Upper lobe of right lung (tissue), 1 donor: ENCODE measurements around the gene PAK1IP1. TPM values are rescaled to one million over a fixed set of nuclear protein-coding genes. Genes with fewer than 3 reads are reported as not detected.

ENCODE experiments used
- ATAC-seq: fragments of 200-7000 bp; cut with Tn5 transposase; one replicate; pipeline ENCODE4 v1.9.1; 2020; ENCODE audit warnings: mild to moderate bottlenecking, moderate library complexity
- DNase-seq: peaks from one replicate; pipeline ENCODE4 v3.0.0-alpha.2; 2020
- H3K27ac ChIP-seq: fragments of 200-600 bp; one replicate; pipeline ENCODE4 v1.8.0; 2022
- H3K27me3 ChIP-seq: fragments of 200-600 bp; one replicate; pipeline ENCODE4 v1.8.0; 2022; ENCODE audit warnings: mild to moderate bottlenecking
- H3K36me3 ChIP-seq: fragments of 200-600 bp; one replicate; pipeline ENCODE4 v1.8.0; 2022
- H3K4me1 ChIP-seq: fragments of 200-600 bp; one replicate; pipeline ENCODE4 v1.8.0; 2022
- H3K4me3 ChIP-seq: fragments of 200-600 bp; one replicate; pipeline ENCODE4 v1.8.0; 2022; ENCODE audit warnings: mild to moderate bottlenecking
- H3K9me3 ChIP-seq: fragments of 200-600 bp; one replicate; pipeline ENCODE4 v1.8.0; 2022
- intact Hi-C: fragments of 100-400 bp; cut with DNase I; formaldehyde crosslinking; loops from one replicate; pipeline ENCODE4 v1.11.0; 2022
- total RNA-seq: library from RNA; stranded (reverse); fragmentation: NEBNext Ultra II Directional; extraction: Animal tissue kit (Norgen Biotek cat#: 25700); gene quantifications from one replicate; pipeline ENCODE4 v1.2.1, GENCODE V29; 2021
- TF ChIP-seq, protein P1 (sequence below): fragments of 200-600 bp; IDR thresholded peaks from one replicate; pipeline ENCODE4 v1.8.0; 2022; ENCODE audit warnings: antibody characterized with exemption
- donor health status: DM: no; HTN: yes; CAD: no; lungs with severe emphysema.

PAK1IP1 gene
- total RNA-seq, 1 donor from 2014 or later, result 11.6 TPM

DNA sequence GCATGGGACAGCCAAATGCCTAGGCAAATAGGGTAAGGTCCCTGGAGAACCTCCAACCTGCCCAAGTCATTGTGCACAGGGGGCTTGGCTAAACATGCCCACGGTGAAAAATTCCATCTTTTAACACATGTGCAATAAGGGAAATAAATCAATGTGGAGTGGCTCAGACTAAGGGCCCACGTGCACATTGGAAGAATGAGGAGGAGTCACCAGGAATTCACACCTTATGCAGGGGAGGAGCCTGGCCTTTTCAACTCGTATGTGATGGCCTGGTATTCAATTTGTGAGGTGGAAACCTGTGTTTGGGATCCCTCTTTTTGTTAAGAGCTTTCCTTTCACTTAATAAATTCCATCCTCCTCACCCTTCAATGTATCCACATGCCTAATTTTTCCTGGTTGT is 13.0 kb upstream of the PAK1IP1 start:
- H3K27ac ChIP-seq, result no peak overlapping the region
- no peaks in the 10 kb centered on the region for H3K4me1 ChIP-seq
- H3K27me3 ChIP-seq, result no peaks in the 10 kb centered on the region
- TF ChIP-seq, protein P1, sequence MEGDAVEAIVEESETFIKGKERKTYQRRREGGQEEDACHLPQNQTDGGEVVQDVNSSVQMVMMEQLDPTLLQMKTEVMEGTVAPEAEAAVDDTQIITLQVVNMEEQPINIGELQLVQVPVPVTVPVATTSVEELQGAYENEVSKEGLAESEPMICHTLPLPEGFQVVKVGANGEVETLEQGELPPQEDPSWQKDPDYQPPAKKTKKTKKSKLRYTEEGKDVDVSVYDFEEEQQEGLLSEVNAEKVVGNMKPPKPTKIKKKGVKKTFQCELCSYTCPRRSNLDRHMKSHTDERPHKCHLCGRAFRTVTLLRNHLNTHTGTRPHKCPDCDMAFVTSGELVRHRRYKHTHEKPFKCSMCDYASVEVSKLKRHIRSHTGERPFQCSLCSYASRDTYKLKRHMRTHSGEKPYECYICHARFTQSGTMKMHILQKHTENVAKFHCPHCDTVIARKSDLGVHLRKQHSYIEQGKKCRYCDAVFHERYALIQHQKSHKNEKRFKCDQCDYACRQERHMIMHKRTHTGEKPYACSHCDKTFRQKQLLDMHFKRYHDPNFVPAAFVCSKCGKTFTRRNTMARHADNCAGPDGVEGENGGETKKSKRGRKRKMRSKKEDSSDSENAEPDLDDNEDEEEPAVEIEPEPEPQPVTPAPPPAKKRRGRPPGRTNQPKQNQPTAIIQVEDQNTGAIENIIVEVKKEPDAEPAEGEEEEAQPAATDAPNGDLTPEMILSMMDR, result no peak
- no peaks in the 10 kb centered on the region for H3K9me3 ChIP-seq
- intact Hi-C loops, result no loop called here
- H3K4me3 ChIP-seq, result no peak overlapping the region
- H3K36me3 ChIP-seq, result no peaks in the 10 kb centered on the region
- DNase-seq, result no peak
- no peak for ATAC-seq

DNA sequence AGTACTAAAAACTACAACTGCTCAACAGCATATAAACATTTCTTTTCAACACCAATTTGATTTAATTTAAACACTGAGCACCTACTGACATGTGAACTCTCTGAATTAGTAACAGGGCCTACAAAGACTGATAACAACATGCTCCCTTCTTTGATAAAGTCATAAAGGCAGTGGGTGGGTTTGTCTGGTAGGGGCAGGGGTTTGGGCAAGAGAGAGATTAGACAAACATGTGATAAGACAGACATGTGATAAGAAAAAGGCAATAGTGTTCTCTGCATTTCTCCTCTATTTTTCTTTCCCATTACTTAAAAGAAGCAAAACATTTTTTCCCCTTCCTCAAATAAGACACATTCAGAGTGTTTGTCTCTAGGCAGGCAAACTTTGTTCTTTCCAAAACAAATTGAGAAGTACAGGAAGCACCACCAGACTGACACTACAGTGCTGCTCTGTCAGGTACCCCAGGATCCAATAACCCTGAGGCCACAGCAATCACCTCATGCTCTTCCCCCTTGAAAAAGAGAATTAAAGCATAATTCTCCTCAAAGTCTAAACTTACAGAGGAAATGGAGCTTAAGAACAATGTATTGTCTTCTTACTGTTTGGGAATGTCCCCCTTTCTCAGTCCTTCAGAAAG is 12.3 kb upstream of the PAK1IP1 start:
- H3K4me1 ChIP-seq, result no peaks in the 10 kb centered on the region
- H3K27ac ChIP-seq, result no peak overlapping the region
- H3K27me3 ChIP-seq, result no peaks in the 10 kb centered on the region
- TF ChIP-seq, protein P1, result no peak
- H3K36me3 ChIP-seq, result no peaks in the 10 kb centered on the region
- no peak for DNase-seq
- no peaks in the 10 kb centered on the region for H3K9me3 ChIP-seq
- no peak overlapping the region for H3K4me3 ChIP-seq
- intact Hi-C loops, result no loop called here
- ATAC-seq, result no peak

GRCh38 chr6:10684618-10685017 is 10.2 kb upstream of the PAK1IP1 start:
- ATAC-seq, result no peak
- intact Hi-C loops, result no loop called here

GRCh38 chr6:10685092-10685915 is 9.5 kb upstream of the PAK1IP1 start:
- Histone ChIP-seq H3K4me3 (no peak overlapping the region), H3K27ac (no peak overlapping the region), H3K36me3 (no peaks in the 10 kb centered on the region), H3K27me3 (no peaks in the 10 kb centered on the region), H3K4me1 (no peaks in the 10 kb centered on the region), H3K9me3 (no peaks in the 10 kb centered on the region)
- ATAC-seq (no peak), DNase-seq (no peak)
- intact Hi-C loops, result no loop called here
- TF ChIP-seq, protein P1, result no peak

More at GRCh38 chr6:10684618-10685017, 10.2 kb upstream of the PAK1IP1 start:
- H3K4me1 ChIP-seq, result no peaks in the 10 kb centered on the region
- no peak for DNase-seq
- H3K27me3 ChIP-seq, result no peaks in the 10 kb centered on the region
- no peak overlapping the region for H3K27ac ChIP-seq
- H3K36me3 ChIP-seq, result no peaks in the 10 kb centered on the region
- no peak overlapping the region for H3K4me3 ChIP-seq
- TF ChIP-seq, protein P1, result no peak
- H3K9me3 ChIP-seq, result no peaks in the 10 kb centered on the region

DNA sequence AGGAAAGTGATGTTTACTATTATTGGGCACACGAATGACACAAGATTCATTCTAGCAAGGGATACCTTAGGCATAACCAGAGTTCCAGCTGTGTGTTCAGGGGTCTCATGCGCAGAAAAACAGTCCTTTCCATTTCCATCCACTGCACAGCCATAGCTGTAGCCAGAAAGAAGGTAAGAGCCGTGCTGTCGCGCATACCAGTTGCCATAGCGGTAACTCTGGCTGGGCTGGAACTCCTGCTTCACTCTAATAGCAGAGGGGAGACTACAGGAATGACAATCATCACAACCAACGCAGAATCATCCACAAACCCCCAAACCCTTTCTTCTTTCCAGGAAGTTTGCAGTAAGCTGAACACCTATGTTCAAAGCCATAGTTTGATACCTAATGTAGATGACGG is 7.9 kb upstream of the PAK1IP1 start:
- TF ChIP-seq, protein P1, result no peak
- intact Hi-C loops, result no loop called here
- no peak for ATAC-seq

More for the DNA sequence above, 7.9 kb upstream of the PAK1IP1 start:
- no peak overlapping the region for H3K27ac ChIP-seq
- no peaks in the 10 kb centered on the region for H3K4me1 ChIP-seq
- H3K4me3 ChIP-seq, result no peak overlapping the region
- H3K9me3 ChIP-seq, result no peaks in the 10 kb centered on the region
- no peaks in the 10 kb centered on the region for H3K36me3 ChIP-seq
- DNase-seq, result no peak
- no peaks in the 10 kb centered on the region for H3K27me3 ChIP-seq
